Left ventricle myocardium inferior (tissue), 1 donor: ENCODE measurements around the gene COX7B2. TPM values are rescaled to one million over a fixed set of nuclear protein-coding genes. Genes with fewer than 3 reads are reported as not detected.

Source experiments
- DNase-seq: peaks from one replicate; pipeline ENCODE4 v3.0.0-alpha.2; 2020
- H3K27ac ChIP-seq: fragments of 200-600 bp; replicated peaks from 2 replicates; pipeline ENCODE4 v1.8.0; 2021
- H3K27me3 ChIP-seq: fragments of 200-600 bp; 2 replicates; pipeline ENCODE4 v1.8.0; 2021; ENCODE audit warnings: low read depth
- H3K36me3 ChIP-seq: fragments of 200-600 bp; 2 replicates; pipeline ENCODE4 v1.8.0; 2021
- H3K4me1 ChIP-seq: fragments of 200-600 bp; 2 replicates; pipeline ENCODE4 v1.8.0; 2021
- H3K4me3 ChIP-seq: fragments of 200-600 bp; 2 replicates; pipeline ENCODE4 v1.8.0; 2021; ENCODE audit warnings: mild to moderate bottlenecking, moderate library complexity
- H3K9me3 ChIP-seq: fragments of 200-600 bp; replicated peaks from 2 replicates; pipeline ENCODE4 v1.8.0; 2021
- intact Hi-C: fragments of 100-400 bp; cut with micrococcal nuclease; formaldehyde crosslinking; loops from one replicate; pipeline ENCODE4 v1.11.0; 2022
- total RNA-seq: library from RNA; stranded (reverse); fragmentation: NEBNext Ultra II Directional; extraction: Animal tissue kit (Norgen Biotek cat#: 25700); gene quantifications from one replicate; pipeline ENCODE4 v1.2.1, GENCODE V29; 2021
- TF ChIP-seq, protein P1 (sequence below): fragments of 200-600 bp; IDR thresholded peaks from 2 replicates; pipeline ENCODE4 v1.8.0; 2021; ENCODE audit warnings: antibody characterized with exemption, mild to moderate bottlenecking, borderline replicate concordance
- donor health status: DM: no; HTN: yes; CAD: no; lungs with severe emphysema.

COX7B2 gene
- total RNA-seq, 1 donor from 2014 or later: not detected

DNA sequence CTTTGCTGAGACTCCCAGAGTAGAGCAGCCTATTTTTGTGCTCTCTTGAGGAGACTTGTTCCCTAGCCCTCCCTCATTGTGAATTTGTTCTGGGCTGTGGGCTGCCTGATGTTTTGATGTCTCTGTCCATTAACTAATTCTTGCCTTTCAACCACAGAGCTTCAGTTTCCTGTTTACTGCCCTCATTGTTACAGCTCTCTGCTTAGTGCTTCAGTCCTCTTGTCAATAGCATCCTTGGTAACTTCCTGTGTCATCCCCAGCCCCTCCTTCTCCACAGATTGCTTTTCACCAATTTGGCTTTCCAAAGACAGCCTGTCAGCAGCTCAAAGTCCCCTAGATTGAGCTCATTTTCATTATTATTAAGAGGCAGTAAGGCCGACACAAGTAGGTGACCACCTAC lies 69.9 kb downstream of the COX7B2 start:
- intact Hi-C loops: no loop called here
- TF ChIP-seq, protein P1, sequence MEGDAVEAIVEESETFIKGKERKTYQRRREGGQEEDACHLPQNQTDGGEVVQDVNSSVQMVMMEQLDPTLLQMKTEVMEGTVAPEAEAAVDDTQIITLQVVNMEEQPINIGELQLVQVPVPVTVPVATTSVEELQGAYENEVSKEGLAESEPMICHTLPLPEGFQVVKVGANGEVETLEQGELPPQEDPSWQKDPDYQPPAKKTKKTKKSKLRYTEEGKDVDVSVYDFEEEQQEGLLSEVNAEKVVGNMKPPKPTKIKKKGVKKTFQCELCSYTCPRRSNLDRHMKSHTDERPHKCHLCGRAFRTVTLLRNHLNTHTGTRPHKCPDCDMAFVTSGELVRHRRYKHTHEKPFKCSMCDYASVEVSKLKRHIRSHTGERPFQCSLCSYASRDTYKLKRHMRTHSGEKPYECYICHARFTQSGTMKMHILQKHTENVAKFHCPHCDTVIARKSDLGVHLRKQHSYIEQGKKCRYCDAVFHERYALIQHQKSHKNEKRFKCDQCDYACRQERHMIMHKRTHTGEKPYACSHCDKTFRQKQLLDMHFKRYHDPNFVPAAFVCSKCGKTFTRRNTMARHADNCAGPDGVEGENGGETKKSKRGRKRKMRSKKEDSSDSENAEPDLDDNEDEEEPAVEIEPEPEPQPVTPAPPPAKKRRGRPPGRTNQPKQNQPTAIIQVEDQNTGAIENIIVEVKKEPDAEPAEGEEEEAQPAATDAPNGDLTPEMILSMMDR: no peak

DNA sequence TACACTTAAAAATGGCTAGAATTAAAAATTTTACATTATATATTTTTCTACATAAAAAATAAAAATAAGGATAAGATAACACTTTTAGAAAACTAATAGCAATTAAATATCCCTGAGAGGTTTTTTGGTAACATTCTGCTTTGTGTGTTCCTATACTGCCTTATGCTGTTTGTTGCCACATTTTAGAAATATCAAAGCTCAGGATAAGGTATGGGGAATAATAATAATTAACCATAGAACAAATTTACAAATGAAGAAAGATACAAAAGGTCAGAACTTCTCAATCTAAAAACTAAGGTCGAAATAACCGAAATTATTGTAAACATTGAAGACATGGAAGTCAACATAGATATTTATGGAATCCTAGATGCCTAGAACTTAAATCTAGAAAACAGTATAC lies 71.4 kb downstream of the COX7B2 start:
- intact Hi-C loops: no loop called here
- no peaks in the 10 kb centered on the region for H3K4me1 ChIP-seq
- H3K27me3 ChIP-seq: no peaks in the 10 kb centered on the region
- H3K27ac ChIP-seq: no peak overlapping the region
- no peak for DNase-seq
- no peak overlapping the region for H3K4me3 ChIP-seq
- no peaks in the 10 kb centered on the region for H3K9me3 ChIP-seq
- no peaks in the 10 kb centered on the region for H3K36me3 ChIP-seq
- TF ChIP-seq, protein P1: no peak

More for the DNA sequence above, 69.9 kb downstream of the COX7B2 start:
- no peaks in the 10 kb centered on the region for H3K9me3 ChIP-seq
- H3K27ac ChIP-seq: no peak overlapping the region
- H3K4me3 ChIP-seq: no peak overlapping the region
- H3K4me1 ChIP-seq: no peaks in the 10 kb centered on the region
- no peaks in the 10 kb centered on the region for H3K36me3 ChIP-seq
- H3K27me3 ChIP-seq: no peaks in the 10 kb centered on the region
- DNase-seq: no peak

GRCh38 chr4:46836584-46836983 lies 72.5 kb downstream of the COX7B2 start:
- no peak overlapping the region for H3K27ac ChIP-seq
- no peak for DNase-seq
- H3K4me1 ChIP-seq: no peaks in the 10 kb centered on the region
- H3K4me3 ChIP-seq: no peak overlapping the region
- TF ChIP-seq, protein P1: no peak
- no peaks in the 10 kb centered on the region for H3K27me3 ChIP-seq
- H3K9me3 ChIP-seq: no peaks in the 10 kb centered on the region
- intact Hi-C loops: no loop called here
- no peaks in the 10 kb centered on the region for H3K36me3 ChIP-seq

GRCh38 chr4:46830971-46831454 lies 78.0 kb downstream of the COX7B2 start:
- Histone ChIP-seq H3K27ac (no peak overlapping the region), H3K36me3 (no peaks in the 10 kb centered on the region), H3K4me1 (no peaks in the 10 kb centered on the region), H3K9me3 (peaks cover 6% of the 10 kb centered on the region), H3K4me3 (no peak overlapping the region), H3K27me3 (no peaks in the 10 kb centered on the region)
- TF ChIP-seq, protein P1: no peak
- intact Hi-C loops: no loop called here
- DNase-seq: no peak

DNA sequence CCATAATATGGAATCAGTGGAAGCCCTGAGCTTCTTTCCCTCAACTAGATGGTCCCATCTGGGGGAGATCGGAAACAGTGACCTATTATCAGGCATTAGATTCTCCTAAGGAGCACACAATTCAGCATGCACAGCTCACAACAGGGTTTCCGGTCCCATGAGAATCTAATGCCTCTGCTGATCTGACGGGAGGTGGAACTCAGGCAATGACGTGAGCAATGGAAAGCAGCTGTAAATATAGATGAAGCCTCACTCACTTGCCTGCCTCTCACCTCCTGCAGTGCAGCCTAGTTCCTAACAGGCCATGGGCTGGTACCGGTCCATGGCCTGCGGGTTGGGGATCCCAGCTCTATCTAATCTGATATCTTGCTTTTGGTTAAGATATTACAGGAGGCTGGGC lies 88.9 kb downstream of the COX7B2 start:
- Histone ChIP-seq H3K36me3 (no peaks in the 10 kb centered on the region), H3K9me3 (peaks cover 4% of the 10 kb centered on the region), H3K4me1 (no peaks in the 10 kb centered on the region), H3K4me3 (no peak overlapping the region), H3K27me3 (no peaks in the 10 kb centered on the region), H3K27ac (no peak overlapping the region)
- TF ChIP-seq, protein P1: no peak
- intact Hi-C loops: no loop called here
- no peak for DNase-seq
